Fibroblast of the aortic adventitia (primary cell): ENCODE data around the gene PLEKHJ1. TPM values are rescaled to one million over a fixed set of nuclear protein-coding genes. Genes with fewer than 3 reads are reported as not detected.

Experiments
- DNase-seq: peaks from one replicate; pipeline ENCODE4 v3.0.0-alpha.2; 2010; ENCODE audit warnings: low read depth
- H3K4me3 ChIP-seq: 2 replicates; pipeline ENCODE4 v1.5.1; 2011; ENCODE audit warnings: low read depth, mild to moderate bottlenecking, control low read depth, low read length, moderate library complexity
- total RNA-seq: library from RNA; depleted of rRNA; stranded (reverse); fragments of >200 nt; gene quantifications from 2 replicates; pipeline ENCODE4 v1.2.3, GENCODE V29; 2012; ENCODE audit warnings: low replicate concordance
- TF ChIP-seq, protein P1 (sequence below): IDR thresholded peaks from 2 replicates; pipeline ENCODE4 v1.5.1; 2011; ENCODE audit warnings: mild to moderate bottlenecking, low read length, control low read depth, inconsistent platforms; ENCODE audit not compliant: insufficient read depth

The PLEKHJ1 gene
- total RNA-seq, 1 donor, result 33.4 TPM

DNA sequence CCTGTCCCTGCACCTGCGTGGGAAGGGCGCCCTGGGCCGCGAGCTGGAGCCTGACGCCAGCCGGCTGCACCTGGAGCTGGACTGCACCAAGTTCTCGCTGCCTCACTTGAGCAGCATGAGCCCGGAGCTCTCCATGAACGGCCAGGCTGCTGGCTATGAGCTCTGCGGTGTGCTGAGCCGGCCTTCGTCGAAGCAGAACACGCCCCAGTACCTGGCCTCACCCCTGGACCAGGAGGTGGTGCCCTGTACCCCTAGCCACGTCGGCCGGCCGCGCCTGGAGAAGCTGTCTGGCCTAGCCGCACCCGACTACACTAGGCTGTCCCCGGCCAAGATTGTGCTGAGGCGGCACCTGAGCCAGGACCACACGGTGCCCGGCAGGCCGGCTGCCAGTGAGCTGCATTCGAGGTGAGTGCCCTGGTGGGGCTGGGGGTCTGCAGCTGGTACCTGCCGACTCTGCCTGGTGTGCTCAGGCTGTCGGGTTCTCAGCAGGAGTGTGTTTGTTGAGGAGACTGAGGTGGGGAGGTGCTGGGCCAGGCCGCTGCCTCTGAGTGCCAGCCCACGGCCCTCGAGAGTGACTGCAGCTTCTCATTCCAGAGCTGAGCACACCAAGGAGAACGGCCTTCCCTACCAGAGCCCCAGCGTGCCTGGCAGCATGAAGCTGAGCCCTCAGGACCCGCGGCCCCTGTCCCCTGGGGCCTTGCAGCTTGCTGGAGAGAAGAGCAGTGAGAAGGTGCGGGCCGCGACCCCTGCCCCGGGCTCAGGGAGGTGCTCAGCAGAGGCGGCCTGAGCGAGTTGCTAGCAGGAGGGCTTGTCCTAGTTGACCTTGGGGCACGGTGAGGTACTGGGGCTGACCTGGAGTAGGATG lies 19.5 kb downstream of the PLEKHJ1 start:
- H3K4me3 ChIP-seq, result no peak overlapping the region
- TF ChIP-seq, protein P1, sequence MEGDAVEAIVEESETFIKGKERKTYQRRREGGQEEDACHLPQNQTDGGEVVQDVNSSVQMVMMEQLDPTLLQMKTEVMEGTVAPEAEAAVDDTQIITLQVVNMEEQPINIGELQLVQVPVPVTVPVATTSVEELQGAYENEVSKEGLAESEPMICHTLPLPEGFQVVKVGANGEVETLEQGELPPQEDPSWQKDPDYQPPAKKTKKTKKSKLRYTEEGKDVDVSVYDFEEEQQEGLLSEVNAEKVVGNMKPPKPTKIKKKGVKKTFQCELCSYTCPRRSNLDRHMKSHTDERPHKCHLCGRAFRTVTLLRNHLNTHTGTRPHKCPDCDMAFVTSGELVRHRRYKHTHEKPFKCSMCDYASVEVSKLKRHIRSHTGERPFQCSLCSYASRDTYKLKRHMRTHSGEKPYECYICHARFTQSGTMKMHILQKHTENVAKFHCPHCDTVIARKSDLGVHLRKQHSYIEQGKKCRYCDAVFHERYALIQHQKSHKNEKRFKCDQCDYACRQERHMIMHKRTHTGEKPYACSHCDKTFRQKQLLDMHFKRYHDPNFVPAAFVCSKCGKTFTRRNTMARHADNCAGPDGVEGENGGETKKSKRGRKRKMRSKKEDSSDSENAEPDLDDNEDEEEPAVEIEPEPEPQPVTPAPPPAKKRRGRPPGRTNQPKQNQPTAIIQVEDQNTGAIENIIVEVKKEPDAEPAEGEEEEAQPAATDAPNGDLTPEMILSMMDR, result no peak
- DNase-seq, result no peak

DNA sequence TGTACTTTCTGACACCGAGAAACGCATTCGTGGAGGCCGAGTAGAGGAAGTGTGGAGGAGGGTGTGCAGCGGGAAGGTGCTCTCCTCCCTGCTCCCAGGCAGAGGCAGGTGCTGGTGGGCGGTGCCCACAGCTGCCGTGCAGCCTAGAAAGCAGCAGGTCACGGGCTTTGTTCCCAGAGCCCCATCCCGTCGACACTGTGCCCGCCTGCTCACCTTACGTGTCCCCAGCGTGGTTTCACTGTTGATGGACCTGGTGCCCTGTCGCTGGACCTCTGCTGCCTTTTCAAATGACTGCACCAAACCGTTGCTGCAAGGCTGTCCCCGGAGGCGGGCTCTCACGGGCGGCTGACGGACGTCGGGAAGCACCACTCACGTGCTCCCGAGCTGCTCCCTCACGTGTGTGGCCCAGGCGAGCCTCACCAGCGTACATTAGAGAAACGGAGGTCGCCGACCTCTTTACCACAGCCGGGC lies 20.8 kb downstream of the PLEKHJ1 start:
- H3K4me3 ChIP-seq, result no peak overlapping the region
- DNase-seq, result no peak
- TF ChIP-seq, protein P1, result no peak

DNA sequence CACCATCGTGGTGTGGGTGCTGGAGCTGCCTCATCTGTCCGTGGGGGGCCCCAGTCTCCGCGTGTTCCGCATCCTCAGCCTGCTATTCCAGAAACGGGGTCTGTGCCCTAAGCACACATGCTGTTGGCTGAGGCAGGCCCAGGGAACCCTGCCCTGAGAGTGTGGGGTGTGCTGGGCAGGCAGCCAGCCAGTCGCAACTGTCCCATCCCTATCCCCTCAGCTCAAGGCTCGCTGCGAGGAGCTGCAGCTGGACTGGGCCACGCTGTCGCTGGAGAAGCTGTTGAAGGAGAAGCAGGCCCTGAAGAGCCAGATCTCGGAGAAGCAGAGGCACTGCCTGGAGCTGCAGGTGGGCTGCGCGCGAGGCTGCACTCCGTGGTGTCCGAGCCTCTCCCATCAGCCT lies 21.9 kb downstream of the PLEKHJ1 start:
- DNase-seq, result no peak
- H3K4me3 ChIP-seq, result no peak overlapping the region
- TF ChIP-seq, protein P1, result no peak

- no peak for DNase-seq
- no peak overlapping the region for H3K4me3 ChIP-seq
- TF ChIP-seq, protein P1, result no peak
These were observed 22.3 kb downstream of the PLEKHJ1 start for GRCh38 chr19:2213799-2214198.

GRCh38 chr19:2212861-2213711 lies 23.0 kb downstream of the PLEKHJ1 start:
- TF ChIP-seq, protein P1, result no peak
- no peak for DNase-seq
- no peak overlapping the region for H3K4me3 ChIP-seq

DNA sequence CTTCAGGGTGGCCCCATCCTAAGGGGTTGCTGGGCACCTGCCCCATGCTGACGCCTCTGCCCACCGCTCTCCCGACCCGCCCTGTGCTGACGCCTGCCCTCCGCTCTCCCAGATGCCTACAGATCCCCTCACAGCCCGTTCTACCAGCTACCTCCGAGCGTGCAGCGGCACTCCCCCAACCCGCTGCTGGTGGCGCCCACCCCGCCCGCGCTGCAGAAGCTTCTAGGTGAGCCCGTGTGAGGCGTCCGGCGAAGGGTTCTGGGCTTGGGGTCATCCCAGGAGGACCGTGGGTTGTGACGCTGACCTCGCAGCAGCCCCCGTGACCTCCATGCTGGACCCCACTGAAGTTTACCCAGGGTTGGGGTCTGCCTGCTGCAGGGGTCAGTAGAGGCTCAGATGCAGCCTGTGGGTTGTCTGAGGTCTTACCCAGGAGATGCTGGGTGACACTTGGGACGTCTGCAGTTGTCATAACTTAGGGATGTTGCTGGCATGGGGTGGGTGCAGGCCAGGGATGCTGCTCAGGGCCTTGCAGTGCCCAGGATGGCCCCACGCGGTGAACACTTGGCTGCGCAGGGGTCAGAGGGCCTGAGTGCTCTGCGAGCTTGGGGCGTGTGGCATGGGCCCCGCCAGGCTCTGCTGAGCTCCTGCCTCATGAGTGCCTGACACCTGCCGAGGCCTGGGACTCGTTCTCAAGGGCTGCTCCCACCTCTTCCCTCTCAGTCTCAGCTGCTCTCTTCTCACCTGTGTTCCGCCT lies 25.0 kb downstream of the PLEKHJ1 start:
- no peak overlapping the region for H3K4me3 ChIP-seq
- TF ChIP-seq, protein P1, result no peak
- no peak for DNase-seq
